NCI-H226 (cell line): ENCODE data around the gene SLC38A7.
"Not testable (repeated sequence)": the region's sequence is repeated elsewhere in the genome, so short reads cannot be mapped to it uniquely, and the experiment has no call there.

Experiments used
- DNase-seq: peaks from one replicate; pipeline ENCODE4 v3.0.0-alpha.2; 2015

The SLC38A7 gene

GRCh38 chr16:58684354-58685083 is at the start of gene SLC38A7:
SLC38A7 (minus strand) TSS chr16:58684770; CDS start chr16:58680126, 4,644 bp downstream.
- peak; percentile 74 for DNase-seq

DNA sequence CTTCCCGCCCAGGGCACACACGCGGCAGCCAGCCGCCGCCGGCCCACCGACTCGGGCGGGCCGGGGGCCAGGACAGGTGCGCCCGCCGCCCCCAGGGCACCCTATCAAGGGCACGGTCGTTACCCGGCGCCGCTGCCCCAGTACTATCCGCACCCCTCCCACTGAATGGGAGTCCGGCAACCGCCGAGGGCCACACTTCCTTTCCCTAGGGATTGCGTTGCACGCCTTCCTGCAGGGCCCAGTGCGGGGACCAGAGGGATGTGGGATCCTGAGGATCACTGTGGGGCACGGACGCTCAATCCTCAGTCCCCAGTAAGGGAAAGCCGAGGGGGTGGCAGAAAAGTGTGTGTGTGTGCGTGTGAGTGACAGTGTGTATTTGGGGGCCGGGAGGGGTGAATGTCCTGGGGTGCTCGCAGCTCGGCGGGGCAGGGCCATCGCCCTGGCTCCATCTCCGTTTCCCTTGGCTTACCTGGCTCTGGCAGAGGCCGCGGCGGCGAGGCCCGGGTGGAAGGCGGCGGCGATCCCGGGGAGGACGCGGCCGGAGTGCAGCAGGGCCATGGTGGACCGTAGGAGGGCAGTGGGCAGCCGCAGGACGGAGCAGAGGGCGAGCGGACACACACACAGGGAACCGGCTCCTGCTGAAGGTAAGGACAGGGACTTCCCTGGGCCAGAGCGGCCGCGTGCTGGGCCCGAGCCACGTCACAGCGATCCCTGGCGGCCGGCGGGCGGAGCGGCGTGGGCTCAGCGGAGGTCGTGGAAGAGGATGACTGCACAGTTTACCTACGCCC is 49.3 kb upstream of the SLC38A7 start, which contains the start of gene GOT2:
Gene GOT2 (minus strand): TSS at position 646 of the 788 bp plus-strand sequence. CDS start 88 bp downstream, at position 558.
- peak; percentile 84 for DNase-seq

- DNase-seq, result no peak
Observed at GRCh38 chr16:58733248-58733670, 48.7 kb upstream of the SLC38A7 start.

GRCh38 chr16:58732545-58733247 is 48.1 kb upstream of the SLC38A7 start:
- no peak for DNase-seq

DNA sequence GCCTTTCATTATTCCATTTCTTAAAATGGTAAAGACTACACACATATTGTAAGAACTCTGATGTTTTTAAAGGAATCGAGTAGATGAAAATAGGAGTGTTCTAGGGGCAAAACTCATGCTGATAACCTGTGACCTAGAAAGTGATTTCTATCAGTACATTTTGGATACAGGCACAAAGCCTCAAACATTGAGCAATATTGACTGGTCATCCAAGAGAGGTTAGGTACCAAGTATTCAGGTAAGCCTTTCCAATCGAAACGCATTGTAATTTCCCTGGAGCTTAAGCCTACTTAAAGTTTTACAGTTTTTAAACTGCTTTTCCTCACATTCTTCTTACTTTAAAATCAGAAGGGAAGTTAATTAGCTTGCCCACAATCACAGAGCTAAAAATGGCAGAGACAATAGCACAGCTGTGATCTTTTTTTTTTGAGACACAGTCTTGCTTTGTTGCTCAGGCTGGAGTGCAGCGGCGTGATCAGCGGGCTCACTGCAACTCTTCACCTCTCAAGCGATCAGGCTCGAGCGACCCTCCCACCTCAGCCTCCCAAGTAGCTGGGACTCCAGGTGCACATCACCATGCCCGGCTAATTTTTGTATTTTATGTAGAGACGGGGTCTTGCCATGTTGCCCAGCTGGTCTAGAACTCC is 46.3 kb upstream of the SLC38A7 start:
- DNase-seq, result no peak

DNA sequence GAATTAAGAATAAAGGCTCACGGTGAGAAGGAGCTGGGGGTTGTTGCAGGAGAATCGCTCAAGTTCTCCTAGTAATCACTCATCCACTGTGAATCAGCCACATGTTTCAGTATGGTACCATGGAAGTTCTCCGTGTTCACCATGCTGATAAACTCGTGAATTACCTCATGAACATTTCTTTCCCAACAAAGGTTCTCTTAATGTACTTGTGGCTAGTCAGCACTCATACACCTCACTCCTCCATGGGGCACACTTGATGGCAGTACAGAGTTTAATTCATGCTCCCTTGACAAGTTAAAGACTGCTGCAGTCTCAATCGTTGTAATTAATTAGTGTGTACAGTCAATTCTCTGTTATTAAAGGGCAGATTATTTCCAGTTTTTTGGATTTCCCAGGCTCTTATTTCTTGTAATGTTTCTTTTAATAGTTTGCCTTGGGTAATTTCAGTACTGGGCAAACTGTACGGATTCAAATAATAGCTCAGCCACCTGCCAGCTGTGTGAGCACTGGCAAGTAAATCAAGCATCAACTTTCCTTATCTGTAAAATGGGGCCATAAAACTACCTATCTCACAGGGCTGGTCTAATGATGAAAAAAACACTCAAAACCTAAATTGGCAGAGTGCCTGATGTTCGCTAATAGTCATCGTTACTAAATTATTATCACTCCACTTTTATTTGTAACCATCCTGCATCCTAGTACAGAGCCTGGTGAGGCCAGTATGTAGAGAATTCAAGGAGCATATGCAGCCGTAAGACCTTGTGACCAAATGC is 43.4 kb upstream of the SLC38A7 start:
- DNase-seq, result no peak

DNA sequence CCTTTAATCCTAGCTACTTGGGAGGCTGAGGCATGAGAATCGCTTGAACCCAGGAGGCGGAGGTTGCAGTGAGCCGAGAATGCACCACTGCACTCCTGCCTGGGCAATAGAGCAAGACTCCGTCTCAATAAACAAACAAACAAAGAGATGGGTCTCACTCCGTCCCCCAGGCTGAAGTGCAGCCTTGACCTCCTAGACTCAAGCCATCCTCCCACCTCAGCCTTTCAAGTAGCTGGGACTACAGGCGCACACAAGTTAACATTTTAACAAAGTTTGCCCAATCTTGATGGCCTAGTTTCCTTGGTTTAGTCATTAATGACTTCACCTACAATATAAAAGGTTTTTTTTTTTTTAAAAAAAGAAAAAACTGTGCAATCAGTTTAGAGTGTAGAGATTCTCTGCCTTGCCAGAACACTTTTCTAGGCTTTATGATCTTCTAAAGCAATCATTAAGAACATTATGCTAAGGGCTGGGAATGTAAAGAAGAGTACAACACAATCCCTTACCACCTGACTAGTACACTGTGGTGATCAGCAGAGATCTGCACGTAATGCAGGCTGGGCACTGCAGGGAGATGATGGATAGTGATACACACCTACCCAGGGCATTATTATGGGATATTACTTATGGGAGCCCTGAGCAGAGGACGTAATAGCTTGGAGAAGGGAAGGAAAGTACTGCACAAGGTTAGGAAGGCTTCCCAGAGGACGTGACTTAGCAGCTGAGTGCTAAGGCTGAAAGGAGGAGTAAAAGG is 42.6 kb upstream of the SLC38A7 start:
- DNase-seq, result no peak

DNA sequence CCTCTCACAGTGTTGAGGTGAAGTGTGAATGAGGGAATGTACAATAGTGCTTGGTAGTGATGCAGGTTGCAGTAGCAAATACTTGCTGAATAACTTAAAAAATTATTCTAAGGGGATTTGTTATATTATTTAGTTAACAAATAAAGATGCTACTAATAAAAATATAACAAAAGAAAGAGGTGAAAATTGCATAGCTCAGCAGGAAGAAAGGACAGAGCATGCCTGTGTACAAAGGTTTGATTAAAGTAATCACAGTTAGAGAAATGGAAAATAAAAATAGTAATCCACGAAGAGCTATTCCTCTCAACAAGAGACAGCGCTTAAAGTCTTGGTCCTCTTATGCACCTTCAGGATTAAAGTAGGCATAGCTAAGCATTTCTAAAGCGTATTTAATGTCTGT is 38.5 kb upstream of the SLC38A7 start:
- DNase-seq, result no peak

- DNase-seq, result no peak
Observed at GRCh38 chr16:58717994-58718393, 33.4 kb upstream of the SLC38A7 start.

GRCh38 chr16:58716468-58716867 is 31.9 kb upstream of the SLC38A7 start:
- DNase-seq, result no peak

- DNase-seq, result no peak
Observed at GRCh38 chr16:58713742-58714141, 29.2 kb upstream of the SLC38A7 start.

- no peak for DNase-seq
Observed at GRCh38 chr16:58709333-58709732, 24.8 kb upstream of the SLC38A7 start.

- DNase-seq, result no peak
Observed at GRCh38 chr16:58699151-58699550, 14.6 kb upstream of the SLC38A7 start.

GRCh38 chr16:58695368-58695767 is 10.8 kb upstream of the SLC38A7 start:
- no peak for DNase-seq

DNA sequence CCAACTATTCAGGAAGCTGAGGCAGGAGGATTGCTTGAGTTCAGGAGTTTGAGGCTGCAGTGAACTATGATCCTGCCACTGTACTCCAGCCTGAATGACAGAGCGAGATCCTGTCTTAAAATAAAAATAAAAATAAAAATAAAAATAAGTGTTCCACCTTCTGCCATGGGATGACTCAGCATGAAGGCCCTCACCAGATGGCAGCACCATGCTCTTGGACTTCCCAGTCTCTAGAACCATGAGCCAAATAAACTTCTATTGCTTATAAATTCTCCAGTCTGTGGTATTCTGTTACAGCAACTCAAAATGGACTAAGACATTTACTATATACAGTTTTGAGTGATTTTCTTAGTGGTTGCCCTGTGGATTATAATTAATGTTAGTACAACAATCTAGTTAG is 7.9 kb upstream of the SLC38A7 start:
- no peak for DNase-seq

- DNase-seq, result not testable (repeated sequence)
Observed at GRCh38 chr16:58686985-58687706, 2.6 kb upstream of the SLC38A7 start.

GRCh38 chr16:58685084-58685449 is 497 bp upstream of the SLC38A7 start:
- no peak for DNase-seq

DNA sequence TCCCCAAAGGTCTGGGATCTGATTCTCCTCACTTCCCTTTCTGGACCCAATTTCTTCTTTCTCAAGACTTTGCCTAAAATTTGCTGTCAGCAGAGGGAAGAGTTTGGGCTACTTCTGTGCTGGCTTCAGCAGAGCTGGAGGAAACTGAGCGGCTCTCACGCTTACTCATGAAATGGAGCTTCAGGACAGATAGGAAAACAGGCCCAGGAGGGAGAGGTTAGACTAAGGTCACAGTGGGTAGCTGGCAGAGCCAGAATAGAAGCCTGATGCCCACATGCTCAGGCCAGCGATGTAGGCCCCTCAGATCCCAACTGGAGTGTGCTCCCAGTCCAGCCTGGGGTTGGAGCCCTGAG is 593 bp downstream of the SLC38A7 start:
- no peak for DNase-seq

DNA sequence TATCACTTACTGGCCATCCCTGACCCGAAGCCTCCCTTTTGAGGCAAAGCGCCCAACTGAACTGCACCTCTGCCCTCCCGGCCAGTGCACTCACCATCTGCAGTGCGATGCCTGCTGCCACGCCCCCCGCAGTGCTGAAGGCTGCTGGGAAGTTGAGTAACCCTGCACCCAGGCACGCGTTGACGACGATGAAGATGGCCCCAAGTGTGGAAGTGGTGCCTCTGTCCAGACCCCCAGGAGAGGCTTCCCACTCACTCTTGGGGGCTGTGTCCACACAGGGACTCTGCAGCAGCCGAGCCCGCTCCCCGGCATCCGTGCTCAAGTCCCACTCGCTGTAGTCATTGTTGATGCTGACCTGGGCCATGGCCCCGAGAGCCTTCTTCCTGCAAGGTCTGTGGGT is 4.8 kb downstream of the SLC38A7 start:
- DNase-seq, result no peak

- DNase-seq, result peak; percentile 13
Observed at GRCh38 chr16:58678716-58679115, 5.9 kb downstream of the SLC38A7 start.

- DNase-seq, result no peak
Observed at GRCh38 chr16:58678269-58678668, 6.3 kb downstream of the SLC38A7 start.
